Duodenal mucosa (tissue), 2 donors: ENCODE data around the gene CWC27.
"Not testable (repeated sequence)": the region's sequence is repeated elsewhere in the genome, so short reads cannot be mapped to it uniquely, and the experiment has no call there.

ENCODE experiments used
- H3K27ac ChIP-seq: one replicate; pipeline ENCODE4 v1.7.0; 2013; ENCODE audit warnings: low read depth, low read length
- H3K27me3 ChIP-seq, 2 donors: one replicate each; pipeline ENCODE4 v1.7.0; 2013; ENCODE audit warnings: low read length in 2 of 2, control low read depth in 1 of 2; ENCODE audit not compliant: insufficient read depth in 2 of 2, control insufficient read depth in 1 of 2
- H3K36me3 ChIP-seq, 2 donors: one replicate each; pipeline ENCODE4 v1.7.0; 2013; ENCODE audit warnings: low read length in 2 of 2, control low read depth in 1 of 2; ENCODE audit not compliant: insufficient read depth in 2 of 2, control insufficient read depth in 1 of 2
- H3K4me1 ChIP-seq, 2 donors: one replicate each; pipeline ENCODE4 v1.7.0; 2013; ENCODE audit warnings: low read length in 2 of 2, control low read depth in 1 of 2; ENCODE audit not compliant: insufficient read depth in 2 of 2, control insufficient read depth in 1 of 2
- H3K4me3 ChIP-seq, 2 donors: one replicate each; pipeline ENCODE4 v1.7.0; 2013; ENCODE audit warnings: low read length in 2 of 2, low read depth in 1 of 2
- H3K9ac ChIP-seq, 2 donors: one replicate each; pipeline ENCODE4 v1.7.0; 2013; ENCODE audit warnings: low read length in 2 of 2, low read depth in 1 of 2
- H3K9me3 ChIP-seq, 2 donors: one replicate each; pipeline ENCODE4 v1.7.0; 2013; ENCODE audit warnings: low read length in 2 of 2, control low read depth in 1 of 2; ENCODE audit not compliant: control insufficient read depth in 1 of 2

CWC27 gene

DNA sequence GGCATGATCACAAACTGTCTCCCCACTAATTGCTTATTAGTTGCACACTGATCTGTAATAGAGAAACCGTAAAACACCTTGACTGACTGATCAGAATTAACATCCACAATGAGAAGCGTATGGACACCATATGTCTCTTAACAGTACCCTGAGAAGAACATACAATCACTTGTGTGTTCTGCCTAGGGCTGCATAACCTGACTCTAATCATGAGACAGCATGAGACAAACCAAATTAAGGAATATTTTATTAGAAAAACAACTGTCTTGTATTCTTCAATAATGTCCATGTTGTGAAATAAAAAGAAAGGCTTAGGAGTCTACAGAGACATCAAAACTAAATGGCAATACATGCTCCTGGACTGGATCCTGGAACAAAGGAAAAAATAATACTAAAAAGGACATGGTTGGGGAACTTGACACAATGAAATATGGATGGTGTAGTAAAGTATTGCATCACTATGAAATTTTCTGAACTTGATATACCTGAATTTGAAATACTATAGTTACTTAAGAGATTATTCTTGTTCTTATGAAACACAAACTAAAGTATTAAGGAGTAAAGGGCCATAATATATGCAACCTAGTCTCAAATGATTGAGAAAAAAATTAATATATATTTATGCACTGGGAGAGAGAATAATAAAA lies 162.1 kb downstream of the CWC27 start:
- Histone ChIP-seq H3K36me3 (no peaks in the 10 kb centered on the region), H3K9me3 (no peaks in the 10 kb centered on the region), H3K9ac (no peak overlapping the region), H3K4me3 (no peak overlapping the region), H3K27me3 (no peaks in the 10 kb centered on the region), H3K27ac (no peak overlapping the region), H3K4me1 (peaks cover 0 to 5% of the 10 kb centered on the region in 2 donors)

DNA sequence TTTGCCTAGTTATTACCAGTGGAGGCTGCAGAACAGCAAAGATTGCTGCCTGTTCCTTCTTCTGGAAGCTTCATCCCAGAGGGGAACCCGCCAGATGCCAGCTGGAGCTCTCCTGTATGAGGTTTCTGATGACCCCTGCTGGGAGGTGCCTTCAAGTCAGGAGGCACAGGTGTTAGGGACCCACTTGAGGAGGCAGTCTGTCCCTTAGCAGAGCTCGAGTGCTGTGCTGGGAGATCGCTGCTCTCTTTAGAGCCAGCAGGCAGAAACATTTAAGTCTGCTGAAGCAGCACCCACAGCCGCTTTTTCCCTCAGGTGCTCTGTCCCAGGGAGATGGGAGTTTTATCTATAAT lies 170.7 kb downstream of the CWC27 start:
- not testable (repeated sequence) for H3K4me1 ChIP-seq

DNA sequence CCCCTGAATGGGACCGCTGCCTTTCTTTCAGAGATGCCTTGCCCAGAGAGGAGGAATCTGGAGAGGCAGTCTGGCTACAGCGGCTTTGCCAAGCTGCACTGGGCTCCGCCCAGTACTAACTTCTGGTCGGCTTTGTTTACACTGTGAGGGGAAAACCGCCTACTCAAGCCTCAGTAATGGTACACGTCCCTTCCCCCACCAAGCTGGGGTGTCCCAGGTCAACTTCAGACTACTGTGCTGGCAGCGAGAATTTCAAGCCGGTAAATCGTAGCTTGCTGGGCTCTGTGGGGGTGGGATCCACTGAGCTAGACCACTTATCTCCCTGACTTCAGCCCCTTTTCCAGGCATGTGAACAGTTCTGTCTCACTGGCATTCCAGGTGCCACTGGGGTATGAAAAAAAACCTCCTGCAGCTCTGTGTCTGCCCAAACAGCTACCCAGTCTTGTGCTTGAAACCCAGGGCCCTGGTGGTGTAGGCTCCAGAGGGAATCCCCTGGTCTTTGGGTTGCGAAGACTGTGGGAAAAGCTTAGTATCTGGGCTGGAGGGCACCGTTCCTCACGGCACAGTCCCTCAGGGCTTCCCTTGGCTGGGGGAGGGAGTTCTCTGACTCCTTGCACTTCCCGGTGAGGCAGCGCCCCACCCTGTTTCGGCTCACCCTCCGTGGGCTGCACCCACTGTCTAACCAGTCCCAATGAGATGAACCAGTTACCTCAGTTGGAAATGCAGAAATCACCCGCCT lies 171.2 kb downstream of the CWC27 start:
- Histone ChIP-seq H3K4me3 (no peak overlapping the region), H3K9me3 (no peaks in the 10 kb centered on the region), H3K27me3 (no peaks in the 10 kb centered on the region), H3K9ac (no peak overlapping the region), H3K36me3 (no peaks in the 10 kb centered on the region), H3K27ac (no peak overlapping the region), H3K4me1 (no peaks in the 10 kb centered on the region)

More for the DNA sequence above, 170.7 kb downstream of the CWC27 start:
- H3K9me3 ChIP-seq, H3K4me3 ChIP-seq, H3K9ac ChIP-seq, H3K36me3 ChIP-seq, H3K27me3 ChIP-seq, H3K27ac ChIP-seq: not testable (repeated sequence)

DNA sequence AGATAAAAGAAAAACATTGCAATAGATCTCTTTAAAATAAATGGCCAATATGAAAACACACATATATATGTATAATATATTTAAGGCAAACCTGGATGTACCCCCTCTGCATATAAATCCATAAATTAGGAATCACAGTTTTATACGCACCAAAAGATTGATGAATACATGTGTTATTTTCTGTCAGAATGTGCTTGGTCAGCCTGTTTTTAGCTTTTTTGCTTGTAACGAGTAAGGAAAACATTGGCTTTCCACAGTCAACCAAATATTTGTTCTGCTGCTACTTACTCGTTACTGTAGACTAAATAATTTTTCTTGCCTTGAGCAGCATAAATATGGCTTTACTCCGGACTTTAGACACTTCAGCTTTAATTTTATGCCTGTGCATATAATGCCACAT lies 173.7 kb downstream of the CWC27 start:
- no peak overlapping the region for H3K27ac ChIP-seq
- no peaks in the 10 kb centered on the region for H3K4me1 ChIP-seq
- H3K9me3 ChIP-seq, result no peaks in the 10 kb centered on the region
- no peaks in the 10 kb centered on the region for H3K36me3 ChIP-seq
- H3K27me3 ChIP-seq, result no peaks in the 10 kb centered on the region
- no peak overlapping the region for H3K4me3 ChIP-seq
- H3K9ac ChIP-seq, result no peak overlapping the region

DNA sequence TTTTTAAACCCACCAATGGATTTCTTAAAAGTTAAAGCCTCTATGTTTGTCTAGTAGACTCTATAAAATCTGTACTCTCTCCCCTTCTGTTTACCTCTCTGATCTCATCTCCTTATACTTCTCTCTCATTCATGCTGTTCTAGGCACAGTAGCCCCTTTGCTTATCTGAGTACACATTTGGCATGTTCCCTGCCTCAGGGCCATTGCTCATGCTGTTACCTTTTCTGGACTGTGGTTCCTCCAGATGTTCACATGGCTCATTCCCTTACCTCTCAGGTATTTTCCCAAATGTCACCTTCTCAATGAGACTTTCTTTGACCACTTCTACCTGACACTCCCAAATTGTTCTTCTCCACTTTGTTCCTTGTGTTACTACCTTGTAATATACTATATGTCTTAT lies 176.1 kb downstream of the CWC27 start:
- no peak overlapping the region for H3K9ac ChIP-seq
- no peaks in the 10 kb centered on the region for H3K4me1 ChIP-seq
- no peak overlapping the region for H3K4me3 ChIP-seq
- H3K27ac ChIP-seq, result no peak overlapping the region
- H3K9me3 ChIP-seq, result no peaks in the 10 kb centered on the region
- H3K36me3 ChIP-seq, result no peaks in the 10 kb centered on the region
- no peaks in the 10 kb centered on the region for H3K27me3 ChIP-seq

DNA sequence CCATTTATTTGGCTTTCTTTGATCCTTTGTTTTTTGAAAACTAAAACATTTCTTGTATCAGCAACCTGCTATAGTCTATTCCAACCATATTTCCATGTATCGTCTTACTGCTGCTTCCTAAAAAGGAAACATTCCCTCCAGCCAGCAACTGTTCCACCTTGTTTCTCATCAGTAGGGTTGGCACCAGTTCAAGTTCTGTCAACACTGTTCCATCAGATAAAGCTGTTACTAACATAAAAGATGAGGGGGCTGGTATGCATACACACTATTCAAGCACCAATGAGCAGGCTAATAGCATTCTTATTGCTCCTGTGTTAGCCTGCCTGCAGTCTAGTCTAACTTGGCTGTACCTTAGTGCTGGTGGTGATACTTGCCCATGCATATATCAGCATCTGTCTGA lies 178.3 kb downstream of the CWC27 start:
- Histone ChIP-seq H3K27me3 (no peaks in the 10 kb centered on the region), H3K4me3 (no peak overlapping the region), H3K9me3 (no peaks in the 10 kb centered on the region), H3K4me1 (no peaks in the 10 kb centered on the region), H3K9ac (no peak overlapping the region), H3K36me3 (no peaks in the 10 kb centered on the region), H3K27ac (no peak overlapping the region)

DNA sequence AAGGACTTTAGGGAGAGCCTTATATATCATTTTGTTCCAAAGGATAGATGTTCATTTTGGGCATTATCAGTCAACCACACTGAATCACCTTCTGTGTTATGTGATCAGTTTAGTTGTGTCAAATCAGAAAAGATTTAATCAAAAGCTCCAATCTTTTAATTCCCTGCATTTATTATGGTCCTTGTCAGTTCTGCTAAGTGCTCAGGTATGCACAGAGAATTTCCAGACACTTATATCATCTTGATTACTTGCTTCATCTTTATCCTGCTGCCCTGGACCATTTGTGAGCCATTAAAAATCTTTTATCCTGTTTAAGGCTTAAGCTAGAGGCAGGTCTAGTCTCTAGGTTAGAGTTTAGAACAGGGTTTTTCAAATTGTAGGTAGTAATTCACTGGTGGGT lies 179.1 kb downstream of the CWC27 start:
- H3K27ac ChIP-seq, result no peak overlapping the region
- H3K4me3 ChIP-seq, result no peak overlapping the region
- no peak overlapping the region for H3K9ac ChIP-seq
- no peaks in the 10 kb centered on the region for H3K4me1 ChIP-seq
- no peaks in the 10 kb centered on the region for H3K27me3 ChIP-seq
- H3K9me3 ChIP-seq, result no peaks in the 10 kb centered on the region
- H3K36me3 ChIP-seq, result no peaks in the 10 kb centered on the region

DNA sequence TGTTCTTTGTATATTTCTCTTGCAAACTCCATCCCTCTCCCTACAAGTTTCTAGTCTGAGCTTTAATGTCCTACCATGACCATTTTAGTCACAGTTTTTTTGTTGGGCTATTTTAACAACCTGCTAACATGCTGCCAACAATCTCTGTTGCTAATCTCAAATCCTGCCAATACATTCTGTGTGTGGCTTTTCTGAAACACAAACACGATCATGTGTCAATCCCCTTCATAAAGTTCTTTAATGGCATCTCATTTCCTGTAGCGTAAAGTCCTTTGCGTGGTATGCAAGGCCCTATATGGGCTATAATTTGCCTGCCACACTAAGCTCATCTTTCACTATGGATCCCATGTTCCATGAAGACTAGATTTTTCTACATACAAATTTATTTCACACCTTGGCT lies 180.6 kb downstream of the CWC27 start:
- no peak overlapping the region for H3K27ac ChIP-seq
- H3K4me1 ChIP-seq, result no peaks in the 10 kb centered on the region
- H3K4me3 ChIP-seq, result no peak overlapping the region
- H3K27me3 ChIP-seq, result no peaks in the 10 kb centered on the region
- no peaks in the 10 kb centered on the region for H3K36me3 ChIP-seq
- no peaks in the 10 kb centered on the region for H3K9me3 ChIP-seq
- H3K9ac ChIP-seq, result no peak overlapping the region

DNA sequence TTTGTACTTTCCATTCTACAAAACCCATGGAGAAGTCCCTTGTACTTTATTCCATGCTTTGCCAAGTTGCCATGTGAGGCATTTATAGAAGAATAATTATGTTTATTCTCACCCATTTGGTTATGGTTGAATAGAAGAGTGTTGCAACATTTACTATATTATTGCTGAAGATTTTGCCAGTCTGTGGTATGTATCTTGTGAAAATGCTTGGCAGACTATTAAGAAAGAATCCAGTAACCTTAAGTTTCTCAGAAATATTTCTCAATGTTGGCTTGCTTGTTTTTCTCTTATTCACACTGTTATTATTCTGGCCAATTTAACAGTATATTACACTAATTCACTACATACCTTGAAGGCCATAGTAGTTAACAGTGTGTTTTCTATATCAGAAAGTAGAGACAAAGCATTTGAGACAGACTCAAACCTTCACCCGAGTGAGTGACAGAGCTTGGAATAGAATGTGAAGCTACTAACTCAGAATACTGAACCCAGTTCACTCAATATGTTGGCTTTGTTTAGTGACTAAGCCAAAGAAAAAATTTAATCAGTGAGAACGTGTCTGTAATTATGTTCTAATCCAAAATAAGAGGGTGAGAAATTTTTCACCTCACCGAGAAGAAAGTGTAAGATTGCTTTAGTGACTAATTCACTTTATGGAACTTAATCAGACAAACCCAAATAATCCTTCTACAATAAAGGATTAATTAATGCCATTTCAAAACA lies 184.4 kb downstream of the CWC27 start:
- H3K4me1 ChIP-seq, result no peaks in the 10 kb centered on the region
- no peak overlapping the region for H3K9ac ChIP-seq
- H3K27me3 ChIP-seq, result no peaks in the 10 kb centered on the region
- H3K36me3 ChIP-seq, result no peaks in the 10 kb centered on the region
- no peak overlapping the region for H3K27ac ChIP-seq
- H3K9me3 ChIP-seq, result no peaks in the 10 kb centered on the region
- H3K4me3 ChIP-seq, result no peak overlapping the region

DNA sequence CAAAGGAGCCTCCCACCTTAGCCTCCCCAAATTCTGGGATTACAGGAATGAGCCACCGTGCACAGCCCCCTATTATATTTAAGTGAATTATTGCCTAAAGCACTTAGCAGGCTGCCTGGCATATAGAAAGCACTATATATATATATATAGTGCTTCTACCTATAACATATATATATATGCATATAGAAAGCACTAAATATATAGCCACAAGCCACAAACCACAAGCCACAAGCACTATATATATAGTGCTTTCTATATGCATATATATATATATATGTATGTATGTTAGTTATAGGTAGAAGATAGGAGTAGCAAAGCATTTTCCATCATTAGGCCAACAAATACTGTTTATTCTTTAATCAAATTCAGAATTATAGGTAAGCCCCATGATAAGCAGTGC lies 185.8 kb downstream of the CWC27 start:
- Histone ChIP-seq H3K27me3 (no peaks in the 10 kb centered on the region), H3K4me3 (no peak overlapping the region), H3K4me1 (no peaks in the 10 kb centered on the region), H3K36me3 (no peaks in the 10 kb centered on the region), H3K9me3 (no peaks in the 10 kb centered on the region), H3K9ac (no peak overlapping the region), H3K27ac (no peak overlapping the region)
